ENCODE measurements around the gene NXF1. TPM values are rescaled to one million over a fixed set of nuclear protein-coding genes. Genes with fewer than 3 reads are reported as not detected.
"Not testable (repeated sequence)": the region's sequence is repeated elsewhere in the genome, so short reads cannot be mapped to it uniquely, and the experiment has no call there.

The NXF1 gene
- total and polyA plus RNA-seq, 10 of the 15 experiments (the other 5 are each of a cell fraction or from before 2014, with no cell fraction given), result 20.7 to 84.9 (median 40.6) TPM

- RAD21 ChIA-PET (ENCODE audit: unreplicated experiment), result interaction anchor here (0.9 to 2.9 kb wide), 13 partner anchors 9 to 285 kb away, joined by 3 to 31 read pairs (median 4); partner anchors contain the start of genes HNRNPUL2, POLR2G, STX5 and TMEM179B
- peak; percentile 39; the same call in 1 of the 2 replicates for TF ChIP-seq IRF5 (IDR thresholded peaks at IDR 0.05; ENCODE audit: borderline replicate concordance)
- TF ChIP-seq, protein P1, sequence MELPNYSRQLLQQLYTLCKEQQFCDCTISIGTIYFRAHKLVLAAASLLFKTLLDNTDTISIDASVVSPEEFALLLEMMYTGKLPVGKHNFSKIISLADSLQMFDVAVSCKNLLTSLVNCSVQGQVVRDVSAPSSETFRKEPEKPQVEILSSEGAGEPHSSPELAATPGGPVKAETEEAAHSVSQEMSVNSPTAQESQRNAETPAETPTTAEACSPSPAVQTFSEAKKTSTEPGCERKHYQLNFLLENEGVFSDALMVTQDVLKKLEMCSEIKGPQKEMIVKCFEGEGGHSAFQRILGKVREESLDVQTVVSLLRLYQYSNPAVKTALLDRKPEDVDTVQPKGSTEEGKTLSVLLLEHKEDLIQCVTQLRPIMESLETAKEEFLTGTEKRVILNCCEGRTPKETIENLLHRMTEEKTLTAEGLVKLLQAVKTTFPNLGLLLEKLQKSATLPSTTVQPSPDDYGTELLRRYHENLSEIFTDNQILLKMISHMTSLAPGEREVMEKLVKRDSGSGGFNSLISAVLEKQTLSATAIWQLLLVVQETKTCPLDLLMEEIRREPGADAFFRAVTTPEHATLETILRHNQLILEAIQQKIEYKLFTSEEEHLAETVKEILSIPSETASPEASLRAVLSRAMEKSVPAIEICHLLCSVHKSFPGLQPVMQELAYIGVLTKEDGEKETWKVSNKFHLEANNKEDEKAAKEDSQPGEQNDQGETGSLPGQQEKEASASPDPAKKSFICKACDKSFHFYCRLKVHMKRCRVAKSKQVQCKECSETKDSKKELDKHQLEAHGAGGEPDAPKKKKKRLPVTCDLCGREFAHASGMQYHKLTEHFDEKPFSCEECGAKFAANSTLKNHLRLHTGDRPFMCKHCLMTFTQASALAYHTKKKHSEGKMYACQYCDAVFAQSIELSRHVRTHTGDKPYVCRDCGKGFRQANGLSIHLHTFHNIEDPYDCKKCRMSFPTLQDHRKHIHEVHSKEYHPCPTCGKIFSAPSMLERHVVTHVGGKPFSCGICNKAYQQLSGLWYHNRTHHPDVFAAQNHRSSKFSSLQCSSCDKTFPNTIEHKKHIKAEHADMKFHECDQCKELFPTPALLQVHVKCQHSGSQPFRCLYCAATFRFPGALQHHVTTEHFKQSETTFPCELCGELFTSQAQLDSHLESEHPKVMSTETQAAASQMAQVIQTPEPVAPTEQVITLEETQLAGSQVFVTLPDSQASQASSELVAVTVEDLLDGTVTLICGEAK (IDR thresholded peaks at IDR 0.05; ENCODE audit: borderline replicate concordance), result 0 out of 2 replicates have a peak, but pooled peaks have one; percentile 18
- TF ChIP-seq IKZF2 (IDR thresholded peaks at IDR 0.05), result peak in 1 of 2 experiments; percentile 60; a peak in 2 of 4 replicates
- TF ChIP-seq TCF3 (IDR thresholded peaks at IDR 0.05; ENCODE audit: borderline replicate concordance, insufficient read depth, low read depth, low read length), result peak; percentile 14; the same call in 1 of the 2 replicates
- TF ChIP-seq GATAD2B (conservative IDR thresholded peaks at IDR 0.05; ENCODE audit: low read depth), result peak; percentile 61
- TF ChIP-seq NR2F1 (conservative IDR thresholded peaks at IDR 0.05), result peak; percentile 82
- peak; percentile 61; the same call in 1 of the 2 replicates for TF ChIP-seq STAT1 (conservative IDR thresholded peaks at IDR 0.05)
- peak in 1 of 2 experiments; percentile 74; a peak in 2 of 4 replicates for TF ChIP-seq BHLHE40 (IDR thresholded peaks at IDR 0.05; ENCODE audit: borderline replicate concordance in 1 of 2, low read depth in 2 of 2, low read length in 1 of 2)
- 0 out of 2 replicates have a peak, but pooled peaks have one; percentile 9 for TF ChIP-seq POLR2A (IDR thresholded peaks at IDR 0.05; ENCODE audit: low read depth, low read length)
- peak; percentile 46 for TF ChIP-seq PAX8 (IDR thresholded peaks at IDR 0.05)
- TF ChIP-seq DPF2 (IDR thresholded peaks at IDR 0.05), result peak; percentile 38
- TF ChIP-seq E4F1 (IDR thresholded peaks at IDR 0.05; ENCODE audit: borderline replicate concordance, partially characterized antibody), result peak; percentile 31
These were observed 35.6 kb upstream of the NXF1 start for GRCh38 chr11:62840721-62841360.

More at GRCh38 chr11:62840721-62841360, 35.6 kb upstream of the NXF1 start:
- ChIA-PET SMC1A (ENCODE audit: uncharacterized antibody, unreplicated experiment) (interaction anchor here (1.2 to 3.0 kb wide), 8 partner anchors 9 to 176 kb away, joined by 3 to 36 read pairs (median 6); partner anchors contain the start of genes C11orf98, CSKMT, STX5 and TEX54), POLR2A (interaction anchor here (0.7 to 3.4 kb wide), 26 partner anchors 9 to 296 kb away, joined by 3 to 92 read pairs (median 5); partner anchors contain the start of genes HNRNPUL2, LBHD1, NXF1 and POLR2G), CTCF (interaction anchor here (0.6 to 3.4 kb wide), 12 partner anchors 10 to 285 kb away, joined by 3 to 28 read pairs (median 4); partner anchors contain the start of gene TMEM179B)
- BruUV-seq (replicated peaks); in situ Hi-C loops (cut with MboI); H3K4me1 ChIP-seq (ENCODE audit: control insufficient read depth, insufficient read depth, low read length); H3K36me3 ChIP-seq (ENCODE audit: control insufficient read depth in 2 of 2, insufficient read depth in 2 of 2, low read length in 1 of 2); H3K9me3 ChIP-seq (replicated peaks; ENCODE audit: control insufficient read depth, insufficient read depth, low read length); FAIRE-seq; DNase-seq (ENCODE audit: low read depth, low spot score); H4K20me1 ChIP-seq (ENCODE audit: control insufficient read depth, insufficient read depth); H3K27me3 ChIP-seq (replicated peaks in 1 of 2; ENCODE audit: control insufficient read depth in 2 of 2, insufficient read depth in 2 of 2, low read length in 1 of 2): not testable (repeated sequence)
- Histone ChIP-seq H2AFZ (ENCODE audit: control insufficient read depth, low read depth, low read length) (peak overlapping the region; percentile 48; the same call in 1 of the 2 replicates), H3K4me3 (peak overlapping the region; percentile 79), H3K27ac (ENCODE audit: control insufficient read depth, insufficient read depth) (peak overlapping the region; percentile 99), H3K4me2 (ENCODE audit: control insufficient read depth, insufficient read depth) (peak overlapping the region; percentile 91), H3K9ac (ENCODE audit: control insufficient read depth, insufficient read depth, low read length) (peak overlapping the region; percentile 97), H3K79me2 (ENCODE audit: control insufficient read depth, insufficient read depth, low read length) (peaks cover 22% of the 10 kb centered on the region)
- peak; percentile 29 for ATAC-seq
- intact Hi-C loops (cut with micrococcal nuclease; ENCODE audit: unreplicated experiment), result loop anchor here (1.0 to 2.0 kb wide), 4 partner anchors 15 to 160 kb away; partner anchors contain the start of genes SLC3A2 and TTC9C
- WGBS (ENCODE audit: insufficient coverage, insufficient replicate concordance, low lambda C conversion rate, missing lambda C conversion rate), result under 1% methylated on average over 41 of the region's 41 CpGs
